ENCODE results near the gene HHAT. TPM values are rescaled to one million over a fixed set of nuclear protein-coding genes. Genes with fewer than 3 reads are reported as not detected.

The HHAT gene
- total RNA-seq, 1 donor from 2014 or later, result 11.4 TPM

- H3K27me3 Mint-ChIP-seq (ENCODE audit: low read depth, unreplicated experiment), result peaks cover 2% of the 10 kb centered on the region
- H3K9me3 ChIP-seq (ENCODE audit: insufficient read depth, low read depth, low read length), result no peaks in the 10 kb centered on the region
- H3K36me3 ChIP-seq (ENCODE audit: insufficient read depth, low read length), result no peaks in the 10 kb centered on the region
- H3K27me3 ChIP-seq (ENCODE audit: insufficient read depth, low read length), result no peaks in the 10 kb centered on the region
- H3K4me2 ChIP-seq (ENCODE audit: low read length), result no peak overlapping the region
- peaks cover 16% of the 10 kb centered on the region for H3K36me3 Mint-ChIP-seq (ENCODE audit: low read depth, unreplicated experiment)
- H3K9ac ChIP-seq (ENCODE audit: low read length), result no peak overlapping the region
- H3K27ac ChIP-seq (ENCODE audit: low read depth, low read length), result no peak overlapping the region
- no peaks in the 10 kb centered on the region for H4K20me1 ChIP-seq (ENCODE audit: insufficient read depth, low read length)
- no peak overlapping the region for H3K4me3 ChIP-seq (ENCODE audit: insufficient read depth, low read depth, low read length)
- H3K4me1 Mint-ChIP-seq (ENCODE audit: low read depth, unreplicated experiment), result peaks cover 18% of the 10 kb centered on the region
- H3K4me3 Mint-ChIP-seq (ENCODE audit: unreplicated experiment), result no peak overlapping the region
- DNase-seq (ENCODE audit: low read depth), result peak; percentile 28
- TF ChIP-seq, protein P1, sequence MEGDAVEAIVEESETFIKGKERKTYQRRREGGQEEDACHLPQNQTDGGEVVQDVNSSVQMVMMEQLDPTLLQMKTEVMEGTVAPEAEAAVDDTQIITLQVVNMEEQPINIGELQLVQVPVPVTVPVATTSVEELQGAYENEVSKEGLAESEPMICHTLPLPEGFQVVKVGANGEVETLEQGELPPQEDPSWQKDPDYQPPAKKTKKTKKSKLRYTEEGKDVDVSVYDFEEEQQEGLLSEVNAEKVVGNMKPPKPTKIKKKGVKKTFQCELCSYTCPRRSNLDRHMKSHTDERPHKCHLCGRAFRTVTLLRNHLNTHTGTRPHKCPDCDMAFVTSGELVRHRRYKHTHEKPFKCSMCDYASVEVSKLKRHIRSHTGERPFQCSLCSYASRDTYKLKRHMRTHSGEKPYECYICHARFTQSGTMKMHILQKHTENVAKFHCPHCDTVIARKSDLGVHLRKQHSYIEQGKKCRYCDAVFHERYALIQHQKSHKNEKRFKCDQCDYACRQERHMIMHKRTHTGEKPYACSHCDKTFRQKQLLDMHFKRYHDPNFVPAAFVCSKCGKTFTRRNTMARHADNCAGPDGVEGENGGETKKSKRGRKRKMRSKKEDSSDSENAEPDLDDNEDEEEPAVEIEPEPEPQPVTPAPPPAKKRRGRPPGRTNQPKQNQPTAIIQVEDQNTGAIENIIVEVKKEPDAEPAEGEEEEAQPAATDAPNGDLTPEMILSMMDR (IDR thresholded peaks at IDR 0.05; ENCODE audit: insufficient read depth, low read depth, low read length), result no peak
- no peak for FAIRE-seq
- no peaks in the 10 kb centered on the region for H3K79me2 ChIP-seq (ENCODE audit: insufficient read depth, low read length)
- H3K27ac Mint-ChIP-seq (ENCODE audit: unreplicated experiment), result peak overlapping the region; percentile 13
- peaks cover 2% of the 10 kb centered on the region for H3K9me3 Mint-ChIP-seq (ENCODE audit: unreplicated experiment)
- no peak overlapping the region for H2AFZ ChIP-seq (ENCODE audit: low read depth, low read length)
- peaks cover 6% of the 10 kb centered on the region for H3K4me1 ChIP-seq (ENCODE audit: insufficient read depth, low read length)
Observed at GRCh38 chr1:210690236-210690635, 361.5 kb downstream of the HHAT start.

GRCh38 chr1:210691039-210691610 is 362.4 kb downstream of the HHAT start:
- H3K27ac ChIP-seq (ENCODE audit: low read depth, low read length), result no peak overlapping the region
- H3K4me2 ChIP-seq (ENCODE audit: low read length), result no peak overlapping the region
- no peaks in the 10 kb centered on the region for H4K20me1 ChIP-seq (ENCODE audit: insufficient read depth, low read length)
- no peak overlapping the region for H3K9ac ChIP-seq (ENCODE audit: low read length)
- Mint-ChIP-seq H3K36me3 (ENCODE audit: low read depth, unreplicated experiment) (peaks cover 14% of the 10 kb centered on the region), H3K27ac (ENCODE audit: unreplicated experiment) (no peak overlapping the region), H3K4me3 (ENCODE audit: unreplicated experiment) (no peak overlapping the region), H3K27me3 (ENCODE audit: low read depth, unreplicated experiment) (peaks cover 2% of the 10 kb centered on the region), H3K4me1 (ENCODE audit: low read depth, unreplicated experiment) (peaks cover 22% of the 10 kb centered on the region), H3K9me3 (ENCODE audit: unreplicated experiment) (peaks cover 2% of the 10 kb centered on the region)
- no peak for FAIRE-seq
- no peak for TF ChIP-seq EZH2 (IDR thresholded peaks at IDR 0.05; ENCODE audit: insufficient read depth, low read length)
- no peaks in the 10 kb centered on the region for H3K79me2 ChIP-seq (ENCODE audit: insufficient read depth, low read length)
- no peak overlapping the region for H3K4me3 ChIP-seq (ENCODE audit: insufficient read depth, low read depth, low read length)
- no peaks in the 10 kb centered on the region for H3K9me3 ChIP-seq (ENCODE audit: insufficient read depth, low read depth, low read length)
- H3K27me3 ChIP-seq (ENCODE audit: insufficient read depth, low read length), result no peaks in the 10 kb centered on the region
- H3K4me1 ChIP-seq (ENCODE audit: insufficient read depth, low read length), result peaks cover 6% of the 10 kb centered on the region
- DNase-seq (ENCODE audit: low read depth), result no peak
- H3K36me3 ChIP-seq (ENCODE audit: insufficient read depth, low read length), result no peaks in the 10 kb centered on the region
- H2AFZ ChIP-seq (ENCODE audit: low read depth, low read length), result no peak overlapping the region

GRCh38 chr1:210692796-210693195 is 364.1 kb downstream of the HHAT start:
- H3K27me3 Mint-ChIP-seq (ENCODE audit: low read depth, unreplicated experiment), result no peaks in the 10 kb centered on the region
- DNase-seq (ENCODE audit: low read depth) (no peak), FAIRE-seq (no peak)
- Histone ChIP-seq H3K4me3 (ENCODE audit: insufficient read depth, low read depth, low read length) (no peak overlapping the region), H3K9me3 (ENCODE audit: insufficient read depth, low read depth, low read length) (no peaks in the 10 kb centered on the region), H2AFZ (ENCODE audit: low read depth, low read length) (no peak overlapping the region), H3K79me2 (ENCODE audit: insufficient read depth, low read length) (no peaks in the 10 kb centered on the region), H4K20me1 (ENCODE audit: insufficient read depth, low read length) (no peaks in the 10 kb centered on the region), H3K27me3 (ENCODE audit: insufficient read depth, low read length) (no peaks in the 10 kb centered on the region), H3K36me3 (ENCODE audit: insufficient read depth, low read length) (no peaks in the 10 kb centered on the region), H3K9ac (ENCODE audit: low read length) (no peak overlapping the region), H3K27ac (ENCODE audit: low read depth, low read length) (no peak overlapping the region), H3K4me1 (ENCODE audit: insufficient read depth, low read length) (peaks cover 6% of the 10 kb centered on the region), H3K4me2 (ENCODE audit: low read length) (no peak overlapping the region)
- H3K4me1 Mint-ChIP-seq (ENCODE audit: low read depth, unreplicated experiment), result peaks cover 35% of the 10 kb centered on the region
- H3K4me3 Mint-ChIP-seq (ENCODE audit: unreplicated experiment), result no peak overlapping the region
- TF ChIP-seq EZH2 (IDR thresholded peaks at IDR 0.05; ENCODE audit: insufficient read depth, low read length), result no peak
- TF ChIP-seq, protein P1 (IDR thresholded peaks at IDR 0.05; ENCODE audit: insufficient read depth, low read depth, low read length), result no peak
- peaks cover 10% of the 10 kb centered on the region for H3K36me3 Mint-ChIP-seq (ENCODE audit: low read depth, unreplicated experiment)
- peaks cover 2% of the 10 kb centered on the region for H3K9me3 Mint-ChIP-seq (ENCODE audit: unreplicated experiment)
- H3K27ac Mint-ChIP-seq (ENCODE audit: unreplicated experiment), result no peak overlapping the region
